Ovary (tissue), 9 donors: ENCODE data around the gene C16orf87. TPM values are rescaled to one million over a fixed set of nuclear protein-coding genes. Genes with fewer than 3 reads are reported as not detected.

Source experiments
- DNase-seq, 5 donors: peaks; one replicate each; pipeline ENCODE4 v3.0.0-alpha.2; 2019 to 2020
- H3K27ac ChIP-seq, 2 donors: fragments of 200-600 bp; one replicate each; pipeline versions ENCODE4 v1.5.1 to v1.8.0; 2019 to 2022
- H3K27me3 ChIP-seq: fragments of 200-600 bp; one replicate; pipeline ENCODE4 v1.8.0; 2022
- H3K36me3 ChIP-seq: fragments of 200-600 bp; sonication (generic); one replicate; pipeline ENCODE4 v1.5.1; 2019
- H3K4me1 ChIP-seq: one replicate; pipeline ENCODE4 v1.8.1; 2013; ENCODE audit warnings: mild to moderate bottlenecking, moderate library complexity; ENCODE audit not compliant: insufficient read depth
- H3K4me3 ChIP-seq: fragments of 200-600 bp; sonication (generic); one replicate; pipeline ENCODE4 v1.5.1; 2017
- H3K9me3 ChIP-seq, 2 donors: fragments of 200-600 bp in 1 of 2; sonication (generic) in 1 of 2; one replicate each; pipeline versions ENCODE4 v1.5.1 to v1.8.1; 2013 to 2019; ENCODE audit warnings: mild to moderate bottlenecking in 1 of 2, moderate library complexity in 1 of 2
- CTCF ChIP-seq, 3 donors: fragments of 450-650 bp in 2 of 3; fragments of 200-600 bp in 1 of 3; IDR thresholded peaks; one replicate each; pipeline versions ENCODE4 v1.5.1 to v1.8.0; 2016 to 2022; ENCODE audit warnings: antibody characterized with exemption in 3 of 3, mild to moderate bottlenecking in 1 of 3
- EP300 ChIP-seq: sonication (generic); formaldehyde crosslinking; IDR thresholded peaks from one replicate; pipeline ENCODE4 v1.6.1; 2017; ENCODE audit warnings: antibody characterized with exemption
- POLR2A ChIP-seq: fragments of 450-650 bp; IDR thresholded peaks from one replicate; pipeline ENCODE4 v1.6.1; 2017; ENCODE audit warnings: antibody characterized with exemption, mild to moderate bottlenecking, moderate library complexity
- WGBS, 3 donors: extraction: QIAGEN DNeasy Blood & Tissue Kit in 1 of 3; methylation state at CpG; one replicate each; pipeline versions ENCODE4 v1.1.5 to v1.1.7; 2013 to 2017; 5-methylcytosine and 5-hydroxymethylcytosine counted together
- intact Hi-C, 4 donors: fragments of 100-400 bp; cut with DNase I; formaldehyde crosslinking; loops; one replicate each; pipeline versions ENCODE4 v1.11.0 to v1.15.1; 2022 to 2023
- polyA plus RNA-seq, 2 donors: library from polyadenylated mRNA; stranded (reverse); fragments of 200-250 nt in 1 of 2; fragments of 350-450 nt in 1 of 2; fragmentation: Illumina TruSeq in 1 of 2; extraction: RNeasy Lipid Tissue Mini Kit (QIAGEN cat#74804) in 1 of 2; gene quantifications; one replicate each; pipeline ENCODE4 v1.2.3, GENCODE V29; 2013 to 2014
- total RNA-seq, 7 donors: library from RNA; depleted of rRNA in 2 of 7; stranded (reverse); fragments of >200 nt in 2 of 7; fragmentation: NEBNext Ultra II Directional in 3 of 7; extraction: Animal tissue kit (Norgen Biotek cat#: 25700) in 3 of 7; gene quantifications; one replicate each; pipeline versions ENCODE4 v1.1.0 to v1.2.4, GENCODE V29; 2016 to 2023
- donor health status: DM: no; HTN: no; CAD: no; lungs with moderate emphysema.
- donor health status: DM: no; HTN: no; CAD: no.
- donor health status: Bipolar disorder and iron deficiency.
- donor health status: DM: yes; HTN: yes; CAD: no.
- donor health status: DM: no; HTN: no; CAD: no.
- donor health status: DM: yes; HTN: yes; CAD: no.

Gene C16orf87
- total and polyA plus RNA-seq, 9 donors = 4.0 to 7.6 (median 5.1) TPM

GRCh38 chr16:46828943-46829342 lies 2.0 kb downstream of the C16orf87 start:
- no peaks in the 10 kb centered on the region for H3K27me3 ChIP-seq
- DNase-seq = no peak
- H3K9me3 ChIP-seq = no peaks in the 10 kb centered on the region
- TF ChIP-seq CTCF (IDR thresholded peaks at IDR 0.05) = no peak
- no peak overlapping the region for H3K4me3 ChIP-seq
- WGBS, 3 donors = 99 to 100% (median 99%) methylated on average over 2 of the region's 2 CpGs
- intact Hi-C loops = no loop called here
- H3K36me3 ChIP-seq = no peaks in the 10 kb centered on the region
- no peaks in the 10 kb centered on the region for H3K4me1 ChIP-seq
- no peak overlapping the region for H3K27ac ChIP-seq

- TF ChIP-seq EP300 (no peak), POLR2A (no peak), CTCF (IDR thresholded peaks at IDR 0.05) (no peak)
- DNase-seq = no peak
- Histone ChIP-seq H3K4me1 (no peaks in the 10 kb centered on the region), H3K9me3 (no peaks in the 10 kb centered on the region), H3K4me3 (no peak overlapping the region), H3K27ac (no peak overlapping the region), H3K36me3 (no peaks in the 10 kb centered on the region), H3K27me3 (no peaks in the 10 kb centered on the region)
- intact Hi-C loops = no loop called here
These were observed 2.7 kb downstream of the C16orf87 start for GRCh38 chr16:46828292-46828691.

GRCh38 chr16:46826631-46827030 lies 4.3 kb downstream of the C16orf87 start:
- Histone ChIP-seq H3K36me3 (no peaks in the 10 kb centered on the region), H3K27me3 (no peaks in the 10 kb centered on the region), H3K4me3 (no peak overlapping the region), H3K27ac (no peak overlapping the region), H3K4me1 (peaks cover 1% of the 10 kb centered on the region), H3K9me3 (no peaks in the 10 kb centered on the region)
- 86 to 90% (median 87%) methylated on average over 3 of the region's 3 CpGs for WGBS, 3 donors
- no peak for TF ChIP-seq POLR2A
- TF ChIP-seq CTCF (IDR thresholded peaks at IDR 0.05) = no peak
- TF ChIP-seq EP300 = no peak
- no peak for DNase-seq
- intact Hi-C loops = no loop called here

GRCh38 chr16:46822270-46822669 lies 8.7 kb downstream of the C16orf87 start:
- intact Hi-C loops = no loop called here
- no peaks in the 10 kb centered on the region for H3K9me3 ChIP-seq
- TF ChIP-seq CTCF (IDR thresholded peaks at IDR 0.05) = no peak
- no peak for TF ChIP-seq EP300
- no peak for TF ChIP-seq POLR2A
- H3K4me1 ChIP-seq = peaks cover 2% of the 10 kb centered on the region
- H3K27ac ChIP-seq = no peak overlapping the region
- WGBS, 3 donors = 66 to 69% (median 68%) methylated on average over 3 of the region's 3 CpGs
- DNase-seq = no peak
- H3K4me3 ChIP-seq = no peak overlapping the region
- H3K36me3 ChIP-seq = no peaks in the 10 kb centered on the region
- no peaks in the 10 kb centered on the region for H3K27me3 ChIP-seq

- intact Hi-C loops = no loop called here
- WGBS, 3 donors = 49 to 61% (median 54%) methylated on average over 2 of the region's 2 CpGs
- Histone ChIP-seq H3K4me1 (peaks cover 2% of the 10 kb centered on the region), H3K27ac (no peak overlapping the region), H3K4me3 (no peak overlapping the region), H3K27me3 (no peaks in the 10 kb centered on the region), H3K36me3 (no peaks in the 10 kb centered on the region), H3K9me3 (no peaks in the 10 kb centered on the region)
- no peak for DNase-seq
- TF ChIP-seq POLR2A (no peak), EP300 (no peak), CTCF (IDR thresholded peaks at IDR 0.05) (no peak)
These were observed 13.0 kb downstream of the C16orf87 start for GRCh38 chr16:46817961-46818360.
